IMR-90 (cell line): ENCODE measurements around the gene TIPRL. TPM values are rescaled to one million over a fixed set of nuclear protein-coding genes. Genes with fewer than 3 reads are reported as not detected.

ENCODE experiments used
- ATAC-seq: fragments of 200-7000 bp; cut with Tn5 transposase; 2 replicates; pipeline ENCODE4 v1.9.1; 2020; ENCODE audit warnings: low read depth, mild to moderate bottlenecking, moderate library complexity
- BruUV-seq: library from RNA; stranded (reverse); fragments of 400-500 nt; replicated peaks from 2 replicates; lab custom pipeline; 2021; lab: Mats Ljungman, UMichigan
- CTCF ChIA-PET: fragments of 300-600 bp; formaldehyde crosslinking; extraction: SDS; loops from one replicate; lab custom pipeline; 2021; ENCODE audit warnings: antibody characterized with exemption; lab: Yijun Ruan, JAX
- POLR2A ChIA-PET: fragments of 300-600 bp; sonication (Branson Sonifier 250); formaldehyde crosslinking; loops from one replicate; lab custom pipeline; 2022; ENCODE audit warnings: antibody characterized with exemption; ENCODE audit not compliant: unreplicated experiment; lab: Charles Lee
- DNase-seq: peaks from one replicate; pipeline ENCODE4 v3.0.0; 2013
- H2AFZ ChIP-seq: replicated peaks from 2 replicates; pipeline ENCODE3; 2013; ENCODE audit warnings: low read length, mild to moderate bottlenecking; ENCODE audit not compliant: poor library complexity
- H2AK5ac ChIP-seq: 2 replicates; pipeline ENCODE4 v1.6.1; 2013; ENCODE audit warnings: low read depth, low read length, inconsistent platforms
- H2AK9ac ChIP-seq: replicated peaks from 2 replicates; pipeline ENCODE3; 2013; ENCODE audit warnings: mild to moderate bottlenecking, low read depth, low read length, moderate library complexity; ENCODE audit not compliant: poor library complexity
- H2BK120ac ChIP-seq: 2 replicates; pipeline ENCODE4 v1.6.1; 2013; ENCODE audit warnings: low read depth, low read length, inconsistent platforms
- H2BK15ac ChIP-seq: 3 replicates; pipeline ENCODE4 v1.6.1; 2013; ENCODE audit warnings: low read depth, low read length, inconsistent platforms
- H2BK20ac ChIP-seq: 2 replicates; pipeline ENCODE4 v1.6.1; 2013; ENCODE audit warnings: low read depth, mild to moderate bottlenecking, inconsistent platforms, low read length, moderate library complexity
- H2BK5ac ChIP-seq: 2 replicates; pipeline ENCODE4 v1.6.1; 2013; ENCODE audit warnings: mild to moderate bottlenecking, low read depth, low read length, inconsistent platforms; ENCODE audit not compliant: poor library complexity, severe bottlenecking
- H3K14ac ChIP-seq: replicated peaks from 2 replicates; pipeline ENCODE4 v1.6.1; 2013; ENCODE audit warnings: low read depth, low read length, inconsistent platforms
- H3K18ac ChIP-seq: 2 replicates; pipeline ENCODE4 v1.6.1; 2013; ENCODE audit warnings: low read depth, low read length, control low read depth
- H3K23ac ChIP-seq: 2 replicates; pipeline ENCODE4 v1.6.1; 2013; ENCODE audit warnings: low read depth, low read length, inconsistent platforms
- H3K27ac ChIP-seq: 2 replicates; pipeline ENCODE4 v1.5.1; 2013; ENCODE audit warnings: mild to moderate bottlenecking, control low read depth, low read length; ENCODE audit not compliant: insufficient read depth
- H3K27me3 ChIP-seq: 2 replicates; pipeline ENCODE4 v1.6.1; 2013; ENCODE audit warnings: low read length; ENCODE audit not compliant: control insufficient read depth, insufficient read depth
- H3K36me3 ChIP-seq: 2 replicates; pipeline ENCODE4 v1.6.1; 2013; ENCODE audit warnings: low read length, mixed read lengths; ENCODE audit not compliant: control insufficient read depth, insufficient read depth
- H3K4ac ChIP-seq: 2 replicates; pipeline ENCODE4 v1.6.1; 2013; ENCODE audit warnings: low read depth, low read length, inconsistent platforms
- H3K4me1 ChIP-seq: 2 replicates; pipeline ENCODE4 v1.6.1; 2013; ENCODE audit warnings: low read length, mixed read lengths; ENCODE audit not compliant: control insufficient read depth, insufficient read depth
- H3K4me2 ChIP-seq: 2 replicates; pipeline ENCODE4 v1.6.1; 2013; ENCODE audit warnings: low read depth, mild to moderate bottlenecking, control low read depth, low read length, moderate library complexity
- H3K4me3 ChIP-seq: 2 replicates; pipeline ENCODE4 v1.5.1; 2013; ENCODE audit warnings: low read depth, mild to moderate bottlenecking, control low read depth, low read length, moderate library complexity; ENCODE audit not compliant: insufficient read depth
- H3K56ac ChIP-seq: 2 replicates; pipeline ENCODE4 v1.6.1; 2013; ENCODE audit warnings: low read length, inconsistent platforms; ENCODE audit not compliant: insufficient read depth; ENCODE audit errors: extremely low read depth
- H3K79me1 ChIP-seq, 2 experiments: 2 replicates each; pipeline ENCODE4 v1.6.1; 2013; ENCODE audit warnings: low read length in 2 of 2, inconsistent platforms in 1 of 2, low read depth in 1 of 2
- H3K9ac ChIP-seq: 2 replicates; pipeline ENCODE4 v1.6.1; 2013; ENCODE audit warnings: low read depth, low read length, control low read depth
- H3K9me1 ChIP-seq: 2 replicates; pipeline ENCODE4 v1.6.1; 2013; ENCODE audit warnings: low read length, inconsistent platforms; ENCODE audit not compliant: insufficient read depth
- H3K9me3 ChIP-seq: 2 replicates; pipeline ENCODE4 v1.6.1; 2013; ENCODE audit warnings: low read length; ENCODE audit not compliant: control insufficient read depth, insufficient read depth
- H4K20me1 ChIP-seq: 2 replicates; pipeline ENCODE4 v1.6.1; 2013; ENCODE audit warnings: low read length, inconsistent platforms; ENCODE audit not compliant: insufficient read depth
- H4K5ac ChIP-seq: 2 replicates; pipeline ENCODE4 v1.6.1; 2013; ENCODE audit warnings: mild to moderate bottlenecking, low read depth, low read length, control low read depth
- H4K8ac ChIP-seq, 2 experiments: 2 replicates each; pipeline ENCODE4 v1.6.1; 2013; ENCODE audit warnings: low read depth in 2 of 2, low read length in 2 of 2, control low read depth in 1 of 2, inconsistent platforms in 1 of 2
- H4K91ac ChIP-seq: 2 replicates; pipeline ENCODE4 v1.6.1; 2013; ENCODE audit warnings: low read depth, low read length, inconsistent platforms; ENCODE audit not compliant: insufficient read depth
- BHLHE40 ChIP-seq: fragments of 150-350 bp; IDR thresholded peaks from 2 replicates; pipeline ENCODE4 v1.6.1; 2016; ENCODE audit warnings: mild to moderate bottlenecking, low read depth, low read length
- CEBPB ChIP-seq: IDR thresholded peaks from 2 replicates; pipeline ENCODE4 v1.6.1; 2012; ENCODE audit warnings: low read depth, low read length, improper control_type of control experiment
- CHD1 ChIP-seq: IDR thresholded peaks from 2 replicates; pipeline ENCODE4 v1.6.1; 2012; ENCODE audit warnings: low read depth, low read length, improper control_type of control experiment
- CTCF ChIP-seq: conservative IDR thresholded peaks from 2 replicates; pipeline ENCODE4 v1.5.1; 2012; ENCODE audit warnings: mild to moderate bottlenecking, low read depth, low read length, improper control_type of control experiment
- ELK1 ChIP-seq: fragments of 150-350 bp; IDR thresholded peaks from 2 replicates; pipeline ENCODE4 v1.6.1; 2016; ENCODE audit warnings: low read depth, mild to moderate bottlenecking, low read length, moderate library complexity, borderline replicate concordance
- MAFK ChIP-seq: IDR thresholded peaks from 2 replicates; pipeline ENCODE4 v1.6.1; 2012; ENCODE audit warnings: low read depth, low read length, improper control_type of control experiment
- MAZ ChIP-seq: IDR thresholded peaks from 2 replicates; pipeline ENCODE4 v1.6.1; 2012; ENCODE audit warnings: low read depth, mild to moderate bottlenecking, low read length, improper control_type of control experiment, moderate library complexity, borderline replicate concordance
- MXI1 ChIP-seq: IDR thresholded peaks from 2 replicates; pipeline ENCODE4 v1.6.1; 2012; ENCODE audit warnings: low read depth, mild to moderate bottlenecking, low read length, moderate library complexity, borderline replicate concordance
- NFE2L2 ChIP-seq: fragments of 150-350 bp; IDR thresholded peaks from 2 replicates; pipeline ENCODE4 v1.6.1; 2016; ENCODE audit warnings: low read depth, mild to moderate bottlenecking, low read length
- RAD21 ChIP-seq: IDR thresholded peaks from 2 replicates; pipeline ENCODE4 v1.6.1; 2012; ENCODE audit warnings: low read length, improper control_type of control experiment
- SMC3 ChIP-seq: fragments of 150-350 bp; IDR thresholded peaks from 2 replicates; pipeline ENCODE4 v1.6.1; 2016; ENCODE audit warnings: low read depth, mild to moderate bottlenecking, antibody characterized with exemption, low read length, moderate library complexity
- USF2 ChIP-seq: fragments of 150-350 bp; IDR thresholded peaks from 2 replicates; pipeline ENCODE4 v1.6.1; 2017; ENCODE audit warnings: mild to moderate bottlenecking, antibody characterized with exemption, low read length, low read depth
- dilution Hi-C: fragments of 300-500 bp; cut with HindIII; formaldehyde crosslinking; loops from one replicate; pipeline ENCODE4 v1.14.3; 2018; ENCODE audit warnings: low sequenced_read_pairs; ENCODE audit not compliant: unreplicated experiment
- in situ Hi-C: fragments of 300-500 bp; cut with MboI; formaldehyde crosslinking; loops from 3 replicates; pipeline ENCODE4 v1.14.3; 2019; ENCODE audit warnings: low sequenced_read_pairs, inconsistent platforms, mixed read lengths
- intact Hi-C: fragments of 100-400 bp; cut with micrococcal nuclease; formaldehyde crosslinking; loops from 2 replicates; pipeline ENCODE4 v1.10.0; 2022
- polyA plus RNA-seq, 3 experiments: library from polyadenylated mRNA; depleted of rRNA; stranded (reverse); fragments of >200 nt; gene quantifications; 2 replicates each; pipeline ENCODE4 v1.2.3, GENCODE V29; 2012; ENCODE audit warnings: low replicate concordance in 1 of 3
- total RNA-seq: library from RNA; depleted of rRNA; stranded (reverse); fragments of >200 nt; gene quantifications from 2 replicates; pipeline ENCODE4 v1.2.3, GENCODE V29; 2012

The TIPRL gene
- total and polyA plus RNA-seq, 2 of the 4 experiments (the other 2 are of a cell fraction) = 15.4 to 23.8 TPM

GRCh38 chr1:168206111-168206510, 27.3 kb downstream of the TIPRL start:
- ChIA-PET CTCF (no interaction called here), POLR2A (no interaction called here)
- no peak overlapping the region for H2AFZ ChIP-seq
- no peak overlapping the region for H3K9ac ChIP-seq
- in situ Hi-C loops (no loop called here), intact Hi-C loops (no loop called here), dilution Hi-C loops (no loop called here)
- no peak overlapping the region for H2BK5ac ChIP-seq
- no peak overlapping the region for H4K8ac ChIP-seq
- H3K4me3 ChIP-seq = no peak overlapping the region
- BruUV-seq = no TSS peak
- H3K18ac ChIP-seq = no peak overlapping the region
- H4K20me1 ChIP-seq = no peaks in the 10 kb centered on the region
- H3K36me3 ChIP-seq = no peaks in the 10 kb centered on the region
- H3K23ac ChIP-seq = no peak overlapping the region
- no peak overlapping the region for H3K14ac ChIP-seq
- H4K91ac ChIP-seq = no peak overlapping the region
- no peaks in the 10 kb centered on the region for H3K79me1 ChIP-seq
- no peak overlapping the region for H4K5ac ChIP-seq
- H3K9me1 ChIP-seq = no peaks in the 10 kb centered on the region
- ATAC-seq (no peak), DNase-seq (no peak)
- no peak overlapping the region for H2AK5ac ChIP-seq
- H2AK9ac ChIP-seq = no peak overlapping the region
- no peak overlapping the region for H3K56ac ChIP-seq
- no peak overlapping the region for H3K4me2 ChIP-seq
- H2BK120ac ChIP-seq = no peak overlapping the region
- H2BK20ac ChIP-seq = no peak overlapping the region
- H3K4me1 ChIP-seq = peaks cover 2% of the 10 kb centered on the region; the same call in 1 of the 2 replicates
- H3K9me3 ChIP-seq = no peaks in the 10 kb centered on the region
- no peaks in the 10 kb centered on the region for H3K27me3 ChIP-seq
- no peak overlapping the region for H3K27ac ChIP-seq
- H3K4ac ChIP-seq = no peak overlapping the region
- TF ChIP-seq BHLHE40 (no peak), CTCF (no peak), MAZ (no peak), RAD21 (no peak), MXI1 (no peak), SMC3 (no peak), USF2 (no peak), ELK1 (no peak), CHD1 (no peak), MAFK (no peak), NFE2L2 (no peak), CEBPB (no peak)
- no peak overlapping the region for H2BK15ac ChIP-seq
